IMR-90 (cell line): Measurements from ENCODE around the gene SLC1A1.

Experiments used
- CEBPB ChIP-seq: IDR thresholded peaks from 2 replicates; pipeline ENCODE4 v1.6.1; 2012; ENCODE audit warnings: low read depth, low read length, improper control_type of control experiment
- MXI1 ChIP-seq: IDR thresholded peaks from 2 replicates; pipeline ENCODE4 v1.6.1; 2012; ENCODE audit warnings: low read depth, mild to moderate bottlenecking, low read length, moderate library complexity, borderline replicate concordance
- NFE2L2 ChIP-seq: fragments of 150-350 bp; IDR thresholded peaks from 2 replicates; pipeline ENCODE4 v1.6.1; 2016; ENCODE audit warnings: low read depth, mild to moderate bottlenecking, low read length
- POLR2A ChIP-seq: IDR thresholded peaks from 2 replicates; pipeline ENCODE4 v1.6.1; 2012; ENCODE audit warnings: mild to moderate bottlenecking, low read depth, low read length
- RAD21 ChIP-seq: IDR thresholded peaks from 2 replicates; pipeline ENCODE4 v1.6.1; 2012; ENCODE audit warnings: low read length, improper control_type of control experiment
- SMC3 ChIP-seq: fragments of 150-350 bp; IDR thresholded peaks from 2 replicates; pipeline ENCODE4 v1.6.1; 2016; ENCODE audit warnings: low read depth, mild to moderate bottlenecking, antibody characterized with exemption, low read length, moderate library complexity
- TF ChIP-seq, protein P1 (sequence below): fragments of 150-350 bp; IDR thresholded peaks from 2 replicates; pipeline ENCODE4 v1.6.1; 2017; ENCODE audit warnings: mild to moderate bottlenecking, antibody characterized with exemption, low read length, low read depth
- TF ChIP-seq, protein P2 (sequence below): conservative IDR thresholded peaks from 2 replicates; pipeline ENCODE4 v1.5.1; 2012; ENCODE audit warnings: mild to moderate bottlenecking, low read depth, low read length, improper control_type of control experiment
- TF ChIP-seq, protein P3 (sequence below): fragments of 150-350 bp; IDR thresholded peaks from 2 replicates; pipeline ENCODE4 v1.6.1; 2016; ENCODE audit warnings: low read depth, mild to moderate bottlenecking, low read length, moderate library complexity, borderline replicate concordance

DNA sequence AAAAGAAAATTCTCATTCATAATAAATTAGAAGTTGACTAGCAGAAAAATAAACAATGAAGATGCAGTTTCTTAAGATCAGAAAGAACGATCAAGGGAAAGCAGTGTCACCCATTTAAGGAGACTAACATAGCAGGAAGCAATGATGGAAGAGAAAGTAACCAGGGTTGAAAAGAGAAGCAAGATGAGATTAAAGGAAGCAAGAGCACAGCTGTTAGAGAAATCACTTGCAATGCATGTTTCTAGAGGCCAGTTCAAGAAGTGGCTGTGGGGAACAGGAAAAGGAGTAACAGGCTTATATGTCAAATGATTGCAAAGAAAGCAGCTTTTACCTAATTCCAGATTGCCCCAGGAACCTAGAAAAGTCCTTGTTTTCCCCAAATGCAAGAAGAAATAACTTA, 46.8 kb upstream of the SLC1A1 start:
- TF ChIP-seq, protein P1, sequence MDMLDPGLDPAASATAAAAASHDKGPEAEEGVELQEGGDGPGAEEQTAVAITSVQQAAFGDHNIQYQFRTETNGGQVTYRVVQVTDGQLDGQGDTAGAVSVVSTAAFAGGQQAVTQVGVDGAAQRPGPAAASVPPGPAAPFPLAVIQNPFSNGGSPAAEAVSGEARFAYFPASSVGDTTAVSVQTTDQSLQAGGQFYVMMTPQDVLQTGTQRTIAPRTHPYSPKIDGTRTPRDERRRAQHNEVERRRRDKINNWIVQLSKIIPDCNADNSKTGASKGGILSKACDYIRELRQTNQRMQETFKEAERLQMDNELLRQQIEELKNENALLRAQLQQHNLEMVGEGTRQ = no peak
- TF ChIP-seq, protein P2, sequence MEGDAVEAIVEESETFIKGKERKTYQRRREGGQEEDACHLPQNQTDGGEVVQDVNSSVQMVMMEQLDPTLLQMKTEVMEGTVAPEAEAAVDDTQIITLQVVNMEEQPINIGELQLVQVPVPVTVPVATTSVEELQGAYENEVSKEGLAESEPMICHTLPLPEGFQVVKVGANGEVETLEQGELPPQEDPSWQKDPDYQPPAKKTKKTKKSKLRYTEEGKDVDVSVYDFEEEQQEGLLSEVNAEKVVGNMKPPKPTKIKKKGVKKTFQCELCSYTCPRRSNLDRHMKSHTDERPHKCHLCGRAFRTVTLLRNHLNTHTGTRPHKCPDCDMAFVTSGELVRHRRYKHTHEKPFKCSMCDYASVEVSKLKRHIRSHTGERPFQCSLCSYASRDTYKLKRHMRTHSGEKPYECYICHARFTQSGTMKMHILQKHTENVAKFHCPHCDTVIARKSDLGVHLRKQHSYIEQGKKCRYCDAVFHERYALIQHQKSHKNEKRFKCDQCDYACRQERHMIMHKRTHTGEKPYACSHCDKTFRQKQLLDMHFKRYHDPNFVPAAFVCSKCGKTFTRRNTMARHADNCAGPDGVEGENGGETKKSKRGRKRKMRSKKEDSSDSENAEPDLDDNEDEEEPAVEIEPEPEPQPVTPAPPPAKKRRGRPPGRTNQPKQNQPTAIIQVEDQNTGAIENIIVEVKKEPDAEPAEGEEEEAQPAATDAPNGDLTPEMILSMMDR = no peak
- TF ChIP-seq, protein P3, sequence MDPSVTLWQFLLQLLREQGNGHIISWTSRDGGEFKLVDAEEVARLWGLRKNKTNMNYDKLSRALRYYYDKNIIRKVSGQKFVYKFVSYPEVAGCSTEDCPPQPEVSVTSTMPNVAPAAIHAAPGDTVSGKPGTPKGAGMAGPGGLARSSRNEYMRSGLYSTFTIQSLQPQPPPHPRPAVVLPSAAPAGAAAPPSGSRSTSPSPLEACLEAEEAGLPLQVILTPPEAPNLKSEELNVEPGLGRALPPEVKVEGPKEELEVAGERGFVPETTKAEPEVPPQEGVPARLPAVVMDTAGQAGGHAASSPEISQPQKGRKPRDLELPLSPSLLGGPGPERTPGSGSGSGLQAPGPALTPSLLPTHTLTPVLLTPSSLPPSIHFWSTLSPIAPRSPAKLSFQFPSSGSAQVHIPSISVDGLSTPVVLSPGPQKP = no peak
- TF ChIP-seq POLR2A (no peak), RAD21 (no peak), CEBPB (no peak), NFE2L2 (no peak), SMC3 (no peak), MXI1 (no peak)
